Parathyroid adenoma (tissue), 2 donors: Measurements from ENCODE around the gene DAD1.

Experiments used
- H2AFZ ChIP-seq: fragments of 300-600 bp; sonication (generic); one replicate; pipeline ENCODE4 v1.7.0; 2017; ENCODE audit warnings: antibody characterized with exemption, mild to moderate bottlenecking
- H3K27ac ChIP-seq: fragments of 300-600 bp; sonication (generic); one replicate; pipeline ENCODE4 v1.7.0; 2017
- H3K27me3 ChIP-seq: fragments of 300-600 bp; sonication (generic); one replicate; pipeline ENCODE4 v1.7.0; 2017; ENCODE audit warnings: low read length; ENCODE audit not compliant: control insufficient read depth, insufficient read depth
- H3K36me3 ChIP-seq: fragments of 300-600 bp; sonication (generic); one replicate; pipeline ENCODE4 v1.7.0; 2017; ENCODE audit warnings: low read length; ENCODE audit not compliant: control insufficient read depth, insufficient read depth
- H3K4me1 ChIP-seq: fragments of 300-600 bp; sonication (generic); one replicate; pipeline ENCODE4 v1.7.0; 2017; ENCODE audit warnings: control low read depth
- H3K4me2 ChIP-seq: fragments of 300-600 bp; sonication (generic); one replicate; pipeline ENCODE4 v1.7.0; 2017; ENCODE audit warnings: low read length
- H3K4me3 ChIP-seq: fragments of 300-600 bp; sonication (generic); one replicate; pipeline ENCODE4 v1.7.0; 2017; ENCODE audit warnings: low read depth, low read length
- H3K79me2 ChIP-seq: fragments of 300-600 bp; sonication (generic); one replicate; pipeline ENCODE4 v1.7.0; 2017; ENCODE audit warnings: control low read depth
- H3K9ac ChIP-seq: fragments of 300-600 bp; sonication (generic); one replicate; pipeline ENCODE4 v1.7.0; 2017; ENCODE audit warnings: mild to moderate bottlenecking
- H3K9me3 ChIP-seq: fragments of 300-600 bp; sonication (generic); one replicate; pipeline ENCODE4 v1.7.0; 2017; ENCODE audit warnings: low read length; ENCODE audit not compliant: control insufficient read depth
- CTCF ChIP-seq: fragments of 300-600 bp; sonication (generic); IDR thresholded peaks from one replicate; pipeline ENCODE4 v1.7.0; 2017; ENCODE audit warnings: antibody characterized with exemption, mild to moderate bottlenecking
- donor health status: primary hyperparathyroidism.

The DAD1 gene

GRCh38 chr14:22549324-22549962 is 39.6 kb downstream of the DAD1 start:
- Histone ChIP-seq H3K4me3 (no peak overlapping the region), H3K79me2 (no peaks in the 10 kb centered on the region), H3K36me3 (no peaks in the 10 kb centered on the region), H3K27ac (no peak overlapping the region), H3K4me1 (no peaks in the 10 kb centered on the region), H3K9me3 (no peaks in the 10 kb centered on the region), H2AFZ (no peak overlapping the region), H3K4me2 (no peak overlapping the region), H3K9ac (no peak overlapping the region), H3K27me3 (no peaks in the 10 kb centered on the region)
- no peak for TF ChIP-seq CTCF

DNA sequence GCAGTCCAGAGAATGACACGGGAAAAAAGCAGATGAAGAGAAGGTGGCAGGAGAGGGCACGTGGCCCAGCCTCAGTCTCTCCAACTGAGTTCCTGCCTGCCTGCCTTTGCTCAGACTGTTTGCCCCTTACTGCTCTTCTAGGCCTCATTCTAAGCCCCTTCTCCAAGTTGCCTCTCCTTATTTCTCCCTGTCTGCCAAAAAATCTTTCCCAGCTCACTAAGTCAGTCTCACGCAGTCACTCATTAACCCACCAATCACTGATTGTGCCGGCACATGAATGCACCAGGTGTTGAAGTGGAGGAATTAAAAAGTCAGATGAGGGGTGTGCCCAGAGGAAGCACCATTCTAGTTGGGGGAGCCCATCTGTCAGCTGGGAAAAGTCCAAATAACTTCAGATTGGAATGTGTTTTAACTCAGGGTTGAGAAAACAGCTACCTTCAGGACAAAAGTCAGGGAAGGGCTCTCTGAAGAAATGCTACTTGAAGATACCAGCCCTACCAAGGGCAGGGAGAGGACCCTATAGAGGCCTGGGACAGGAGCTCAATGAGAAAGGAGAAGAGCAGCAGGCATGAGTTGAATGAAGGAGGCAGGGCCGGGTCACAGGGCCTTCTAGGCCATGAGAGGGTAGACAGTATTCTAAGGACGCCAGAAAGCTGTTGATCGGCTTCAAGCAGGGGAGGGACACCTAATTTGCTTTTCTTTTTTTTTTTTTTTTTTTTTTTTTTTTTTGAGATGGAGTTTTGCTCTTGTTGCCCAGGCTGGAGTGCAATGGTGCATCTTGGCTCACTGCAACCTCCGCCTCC is 40.9 kb downstream of the DAD1 start:
- H3K9me3 ChIP-seq: no peaks in the 10 kb centered on the region
- no peaks in the 10 kb centered on the region for H3K27me3 ChIP-seq
- no peak overlapping the region for H3K27ac ChIP-seq
- H3K4me2 ChIP-seq: no peak overlapping the region
- no peaks in the 10 kb centered on the region for H3K36me3 ChIP-seq
- no peaks in the 10 kb centered on the region for H3K4me1 ChIP-seq
- TF ChIP-seq CTCF: no peak
- H3K4me3 ChIP-seq: no peak overlapping the region
- H3K79me2 ChIP-seq: no peaks in the 10 kb centered on the region
- H2AFZ ChIP-seq: no peak overlapping the region
- no peak overlapping the region for H3K9ac ChIP-seq

- Histone ChIP-seq H3K4me1 (no peaks in the 10 kb centered on the region), H3K27ac (no peak overlapping the region)
- TF ChIP-seq CTCF: no peak
Measured at GRCh38 chr14:22547313-22547947, 41.6 kb downstream of the DAD1 start.

DNA sequence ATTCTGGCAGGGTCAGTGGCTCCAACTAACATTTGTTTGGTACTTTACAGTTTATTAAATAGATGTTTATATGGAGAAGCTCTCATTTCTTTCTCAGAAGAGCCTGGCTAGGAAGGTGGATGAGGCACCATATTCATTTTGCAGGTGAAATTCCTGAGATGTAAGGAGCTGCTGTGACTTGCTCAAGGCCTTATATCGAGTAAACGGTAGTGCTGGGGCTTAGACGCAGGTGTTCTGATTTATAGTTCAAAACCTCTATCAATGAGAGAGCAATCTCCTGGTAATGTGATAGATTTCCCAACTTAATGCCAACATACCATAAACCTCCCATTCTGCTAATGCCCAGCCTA is 42.3 kb downstream of the DAD1 start:
- H3K9me3 ChIP-seq: no peaks in the 10 kb centered on the region
- H3K9ac ChIP-seq: no peak overlapping the region
- no peaks in the 10 kb centered on the region for H3K79me2 ChIP-seq
- no peak overlapping the region for H3K27ac ChIP-seq
- no peak overlapping the region for H3K4me3 ChIP-seq
- TF ChIP-seq CTCF: no peak
- H3K4me1 ChIP-seq: no peaks in the 10 kb centered on the region
- H3K4me2 ChIP-seq: no peak overlapping the region
- H3K27me3 ChIP-seq: no peaks in the 10 kb centered on the region
- no peaks in the 10 kb centered on the region for H3K36me3 ChIP-seq
- no peak overlapping the region for H2AFZ ChIP-seq

More at GRCh38 chr14:22547313-22547947, 41.6 kb downstream of the DAD1 start:
- Histone ChIP-seq H3K9ac (no peak overlapping the region), H3K27me3 (no peaks in the 10 kb centered on the region), H2AFZ (no peak overlapping the region), H3K4me2 (no peak overlapping the region), H3K9me3 (no peaks in the 10 kb centered on the region), H3K79me2 (no peaks in the 10 kb centered on the region), H3K36me3 (no peaks in the 10 kb centered on the region), H3K4me3 (no peak overlapping the region)
